ENCODE data around the gene LSP1. TPM values are rescaled to one million over a fixed set of nuclear protein-coding genes. Genes with fewer than 3 reads are reported as not detected.

LSP1 gene
- total RNA-seq, 1 donor from 2014 or later, result 78.2 TPM

DNA sequence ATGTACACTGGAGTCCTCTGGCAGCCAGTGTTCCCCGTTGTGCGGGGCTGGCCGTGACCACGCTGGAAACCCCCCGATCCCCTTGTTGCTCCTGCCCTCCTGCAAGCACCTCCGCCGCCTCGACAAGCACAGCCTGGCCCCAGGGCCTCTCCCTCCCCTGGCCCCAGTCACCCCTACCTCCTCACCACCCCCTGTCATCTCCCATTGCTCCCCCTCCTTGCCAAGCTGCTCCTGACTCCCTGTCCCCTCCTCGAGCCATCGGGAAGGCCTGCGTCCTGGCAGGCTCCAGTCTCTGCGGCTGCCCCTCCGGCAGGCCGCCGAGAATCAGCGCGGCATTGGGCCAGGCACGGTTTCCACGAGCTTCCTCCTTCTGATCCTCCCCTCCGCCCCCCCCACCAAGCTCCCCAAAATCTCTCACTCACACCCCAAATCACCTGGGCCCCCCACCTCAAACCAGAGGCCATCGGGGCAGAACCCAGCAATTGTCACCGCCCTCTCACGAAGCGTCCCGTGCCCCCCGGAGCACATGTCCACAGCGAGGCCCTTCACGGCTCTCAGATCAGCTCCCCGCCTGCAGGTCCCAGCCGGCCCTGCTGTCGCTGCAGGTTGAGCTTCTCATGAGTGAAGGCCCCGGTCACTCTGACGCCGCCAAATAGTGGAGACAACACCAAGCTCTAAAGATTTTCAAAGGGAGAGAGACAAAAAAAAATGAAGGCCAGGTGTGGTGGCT is 5.7 kb upstream of the LSP1 start:
- Histone ChIP-seq H3K27me3 (no peaks in the 10 kb centered on the region), H3K4me1 (peaks cover 34% of the 10 kb centered on the region), H3K4me3 (no peak overlapping the region), H3K27ac (no peak overlapping the region), H3K36me3 (no peaks in the 10 kb centered on the region), H3K9me3 (no peaks in the 10 kb centered on the region)
- intact Hi-C loops (cut with DNase I), result no loop called here
- ATAC-seq, result no peak
- TF ChIP-seq, protein P1, sequence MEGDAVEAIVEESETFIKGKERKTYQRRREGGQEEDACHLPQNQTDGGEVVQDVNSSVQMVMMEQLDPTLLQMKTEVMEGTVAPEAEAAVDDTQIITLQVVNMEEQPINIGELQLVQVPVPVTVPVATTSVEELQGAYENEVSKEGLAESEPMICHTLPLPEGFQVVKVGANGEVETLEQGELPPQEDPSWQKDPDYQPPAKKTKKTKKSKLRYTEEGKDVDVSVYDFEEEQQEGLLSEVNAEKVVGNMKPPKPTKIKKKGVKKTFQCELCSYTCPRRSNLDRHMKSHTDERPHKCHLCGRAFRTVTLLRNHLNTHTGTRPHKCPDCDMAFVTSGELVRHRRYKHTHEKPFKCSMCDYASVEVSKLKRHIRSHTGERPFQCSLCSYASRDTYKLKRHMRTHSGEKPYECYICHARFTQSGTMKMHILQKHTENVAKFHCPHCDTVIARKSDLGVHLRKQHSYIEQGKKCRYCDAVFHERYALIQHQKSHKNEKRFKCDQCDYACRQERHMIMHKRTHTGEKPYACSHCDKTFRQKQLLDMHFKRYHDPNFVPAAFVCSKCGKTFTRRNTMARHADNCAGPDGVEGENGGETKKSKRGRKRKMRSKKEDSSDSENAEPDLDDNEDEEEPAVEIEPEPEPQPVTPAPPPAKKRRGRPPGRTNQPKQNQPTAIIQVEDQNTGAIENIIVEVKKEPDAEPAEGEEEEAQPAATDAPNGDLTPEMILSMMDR (IDR thresholded peaks at IDR 0.05), result no peak
- no peak for DNase-seq

GRCh38 chr11:1847926-1848639 is 4.8 kb upstream of the LSP1 start:
- H3K36me3 ChIP-seq, result no peaks in the 10 kb centered on the region
- H3K4me3 ChIP-seq, result no peak overlapping the region
- no peak overlapping the region for H3K27ac ChIP-seq
- DNase-seq (no peak), ATAC-seq (no peak)
- intact Hi-C loops (cut with DNase I), result no loop called here
- H3K4me1 ChIP-seq, result peaks cover 36% of the 10 kb centered on the region
- no peaks in the 10 kb centered on the region for H3K27me3 ChIP-seq
- TF ChIP-seq, protein P1 (IDR thresholded peaks at IDR 0.05), result no peak
- no peaks in the 10 kb centered on the region for H3K9me3 ChIP-seq

GRCh38 chr11:1848640-1849430 is 4.0 kb upstream of the LSP1 start:
- H3K9me3 ChIP-seq, result no peaks in the 10 kb centered on the region
- H3K4me3 ChIP-seq, result no peak overlapping the region
- TF ChIP-seq, protein P1 (IDR thresholded peaks at IDR 0.05), result no peak
- ATAC-seq, result no peak
- intact Hi-C loops (cut with DNase I), result no loop called here
- peaks cover 36% of the 10 kb centered on the region for H3K4me1 ChIP-seq
- H3K36me3 ChIP-seq, result no peaks in the 10 kb centered on the region
- no peak overlapping the region for H3K27ac ChIP-seq
- no peak for DNase-seq
- H3K27me3 ChIP-seq, result no peaks in the 10 kb centered on the region

DNA sequence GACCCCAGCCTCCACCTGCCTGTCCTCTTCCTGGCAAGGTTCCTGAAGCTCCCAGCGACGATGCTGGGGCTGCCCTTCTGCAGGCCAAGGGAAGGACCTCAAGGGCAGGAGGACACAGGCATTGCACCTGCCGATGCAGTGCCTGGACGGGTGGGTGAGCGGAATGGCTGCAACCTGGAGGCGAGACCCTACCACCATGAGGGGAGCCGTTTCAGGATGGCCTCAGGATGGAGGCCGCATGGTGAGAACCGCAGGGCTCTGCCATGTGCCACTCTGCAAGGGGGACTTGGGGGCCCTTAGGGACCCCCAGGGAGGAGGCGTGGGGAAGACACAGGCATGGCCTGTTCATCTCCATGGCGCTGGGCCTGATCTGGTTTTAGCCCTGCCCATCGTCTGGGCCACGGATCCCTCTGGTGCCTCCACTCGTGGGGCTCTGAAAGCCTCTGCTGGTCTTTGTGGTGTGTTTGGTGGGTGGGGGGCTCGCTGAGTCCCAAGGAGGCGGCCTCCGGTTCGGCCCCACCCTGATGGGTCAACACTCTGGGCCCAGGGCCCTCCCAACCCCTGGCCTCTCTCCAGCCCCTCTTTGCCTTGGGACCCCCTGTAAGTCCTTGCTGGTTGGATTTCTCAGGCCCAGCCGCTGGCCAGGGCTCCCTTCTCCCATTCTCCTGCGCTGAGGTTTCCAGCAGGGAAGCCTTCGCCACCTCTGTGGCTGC is 1.3 kb upstream of the LSP1 start:
- TF ChIP-seq, protein P1 (IDR thresholded peaks at IDR 0.05), result no peak
- Histone ChIP-seq H3K4me3 (no peak overlapping the region), H3K27me3 (no peaks in the 10 kb centered on the region), H3K27ac (peak overlapping the region; percentile 77), H3K9me3 (no peaks in the 10 kb centered on the region), H3K4me1 (peaks cover 18% of the 10 kb centered on the region), H3K36me3 (no peaks in the 10 kb centered on the region)
- ATAC-seq (no peak), DNase-seq (no peak)
- intact Hi-C loops (cut with DNase I), result no loop called here

GRCh38 chr11:1852271-1852876 is 510 bp upstream of the LSP1 start:
- intact Hi-C loops (cut with DNase I), result no loop called here
- Histone ChIP-seq H3K4me1 (peaks cover 18% of the 10 kb centered on the region), H3K9me3 (no peaks in the 10 kb centered on the region), H3K4me3 (peak overlapping the region; percentile 51), H3K27me3 (no peaks in the 10 kb centered on the region), H3K36me3 (no peaks in the 10 kb centered on the region), H3K27ac (peak overlapping the region; percentile 77)
- no peak for DNase-seq
- TF ChIP-seq, protein P1 (IDR thresholded peaks at IDR 0.05), result no peak
- no peak for ATAC-seq
